ENCODE measurements around the gene SEPHS2.

- TF ChIP-seq CTCF (IDR thresholded peaks at IDR 0.05): no peak
- TF ChIP-seq RNF2 (IDR thresholded peaks at IDR 0.05; ENCODE audit: borderline replicate concordance, low read depth): no peak
- TF ChIP-seq POLR2A (IDR thresholded peaks at IDR 0.05; ENCODE audit: low read length): no peak
- TF ChIP-seq PBX3 (IDR thresholded peaks at IDR 0.05): no peak
- no peak for TF ChIP-seq ZFP36 (IDR thresholded peaks at IDR 0.05; ENCODE audit: borderline replicate concordance, partially characterized antibody)
- no peak for TF ChIP-seq HOXA7 (CRISPR knock-in tag; IDR thresholded peaks at IDR 0.05)
- no peak for TF ChIP-seq CEBPB (IDR thresholded peaks at IDR 0.05)
- no peak for TF ChIP-seq MAFK (IDR thresholded peaks at IDR 0.05; ENCODE audit: partially characterized antibody)
- TF ChIP-seq ELK1 (IDR thresholded peaks at IDR 0.05; ENCODE audit: low read depth, low read length): no peak
- TF ChIP-seq SREBF2 (IDR thresholded peaks at IDR 0.05): no peak
Observed at GRCh38 chr16:30485818-30486436, 40.3 kb upstream of the SEPHS2 start.
